NCI-H146 (cell line): ENCODE results near the gene PCSK2.

Experiments
- DNase-seq: peaks from one replicate; lab custom pipeline; 2025; lab: John Stamatoyannopoulos, UW

PCSK2 gene

GRCh38 chr20:17444091-17444490 is 217.3 kb downstream of the PCSK2 start:
- no peak for DNase-seq

GRCh38 chr20:17445543-17445942 is 218.7 kb downstream of the PCSK2 start:
- no peak for DNase-seq

DNA sequence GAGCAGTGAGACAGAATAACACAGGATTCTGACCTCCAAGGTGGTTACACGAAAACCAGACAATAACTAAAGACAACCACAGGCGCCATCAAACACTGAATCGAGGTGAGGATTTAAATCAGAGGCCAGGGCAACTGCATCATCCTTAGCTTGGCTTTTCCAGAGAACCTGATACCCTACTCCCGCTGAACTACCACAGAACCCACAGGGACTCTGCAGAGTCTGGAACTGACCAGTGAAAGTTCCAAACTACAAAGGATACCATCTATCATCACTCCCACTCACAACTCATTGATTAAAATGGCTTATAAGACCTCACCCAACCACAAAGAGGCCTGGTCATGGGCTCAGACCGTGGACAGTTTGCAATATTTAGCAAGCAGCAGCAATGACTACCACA is 219.3 kb downstream of the PCSK2 start:
- DNase-seq, result no peak

DNA sequence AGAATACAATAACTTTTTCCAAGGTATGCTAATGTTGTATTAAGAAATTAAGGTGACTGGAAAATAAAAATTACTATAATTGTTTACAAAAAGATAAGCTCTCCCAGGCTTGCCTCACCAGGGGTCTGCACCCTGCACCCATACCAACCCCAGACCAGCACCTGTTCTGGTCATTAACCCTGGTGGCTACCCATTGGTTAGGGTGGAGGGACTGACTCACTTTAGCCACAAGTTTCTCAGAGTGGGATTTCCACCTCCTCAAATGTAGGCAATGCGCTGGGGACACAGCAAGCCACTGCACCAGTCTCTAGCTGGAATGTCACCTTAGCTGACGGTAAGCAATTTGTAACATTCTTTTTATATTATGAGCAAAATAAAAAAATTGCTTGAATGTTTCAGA is 221.2 kb downstream of the PCSK2 start:
- peak; percentile 20 for DNase-seq

- no peak for DNase-seq
Measured at GRCh38 chr20:17449031-17449430, 222.2 kb downstream of the PCSK2 start.

DNA sequence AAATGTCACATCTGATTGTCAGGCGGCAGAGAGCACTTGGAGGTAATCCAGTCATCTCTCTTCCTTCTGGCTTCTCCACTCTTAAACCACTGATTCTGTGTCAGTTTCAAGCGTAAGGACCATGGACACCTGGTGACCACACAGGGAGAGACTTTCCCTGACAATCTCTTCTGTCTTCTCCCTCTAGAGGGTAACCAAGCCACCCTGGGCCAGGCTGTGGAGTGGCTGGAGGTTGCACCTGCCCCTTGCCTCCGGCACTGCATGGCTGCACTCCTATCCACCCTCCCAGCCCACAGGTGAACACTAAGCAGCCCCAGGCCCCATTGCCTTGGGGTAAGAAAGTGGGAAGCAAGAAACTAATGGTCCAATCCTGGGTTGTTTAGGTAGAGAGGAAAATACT is 225.6 kb downstream of the PCSK2 start:
- DNase-seq, result peak; percentile 67

- no peak for DNase-seq
Measured at GRCh38 chr20:17453592-17453991, 226.8 kb downstream of the PCSK2 start.

- no peak for DNase-seq
Measured at GRCh38 chr20:17456279-17456678, 229.4 kb downstream of the PCSK2 start.

- DNase-seq, result no peak
Measured at GRCh38 chr20:17457079-17457478, 230.2 kb downstream of the PCSK2 start.

- no peak for DNase-seq
Measured at GRCh38 chr20:17457588-17458190, 230.8 kb downstream of the PCSK2 start.

DNA sequence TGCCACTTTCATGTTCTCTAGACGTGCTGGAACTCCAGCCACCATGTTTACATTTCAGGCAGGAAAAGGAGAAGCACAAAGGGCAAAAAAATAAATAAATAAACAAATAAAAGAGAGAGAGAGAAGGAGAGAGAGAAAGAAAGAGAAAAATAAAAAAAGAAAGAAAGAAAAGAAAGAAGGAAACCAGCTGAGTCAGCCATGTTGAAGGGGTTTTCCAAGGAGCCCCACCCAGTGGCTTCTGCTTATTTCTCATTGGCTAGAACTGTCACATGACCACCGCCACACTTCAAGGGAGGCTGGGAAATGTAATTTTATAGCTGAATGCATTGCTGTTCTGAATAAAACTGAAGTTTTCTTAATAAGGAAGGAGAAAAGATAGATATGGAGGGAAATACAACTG is 233.3 kb downstream of the PCSK2 start:
- DNase-seq, result no peak

DNA sequence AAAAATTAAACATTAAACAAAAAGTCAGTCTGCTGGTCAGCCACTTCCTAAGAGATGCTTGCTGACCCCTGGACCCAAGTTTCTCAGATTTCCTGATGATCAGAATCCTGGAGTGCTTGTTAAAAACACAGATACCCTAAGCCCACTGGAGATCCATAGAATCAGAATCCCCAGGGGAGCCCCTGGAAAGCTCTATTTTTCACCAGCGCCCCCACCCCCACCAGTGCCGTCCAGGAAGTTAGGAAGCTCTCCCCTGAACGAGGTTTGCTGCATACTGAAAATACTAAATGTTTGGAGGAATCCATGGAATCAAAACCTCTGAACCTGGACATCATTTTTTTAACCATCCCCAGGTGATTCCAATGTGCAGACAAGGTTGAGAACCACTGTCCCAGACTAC is 235.1 kb downstream of the PCSK2 start:
- DNase-seq, result no peak

GRCh38 chr20:17463711-17464110 is 236.9 kb downstream of the PCSK2 start:
- no peak for DNase-seq

GRCh38 chr20:17465236-17465635 is 238.4 kb downstream of the PCSK2 start:
- DNase-seq, result no peak

DNA sequence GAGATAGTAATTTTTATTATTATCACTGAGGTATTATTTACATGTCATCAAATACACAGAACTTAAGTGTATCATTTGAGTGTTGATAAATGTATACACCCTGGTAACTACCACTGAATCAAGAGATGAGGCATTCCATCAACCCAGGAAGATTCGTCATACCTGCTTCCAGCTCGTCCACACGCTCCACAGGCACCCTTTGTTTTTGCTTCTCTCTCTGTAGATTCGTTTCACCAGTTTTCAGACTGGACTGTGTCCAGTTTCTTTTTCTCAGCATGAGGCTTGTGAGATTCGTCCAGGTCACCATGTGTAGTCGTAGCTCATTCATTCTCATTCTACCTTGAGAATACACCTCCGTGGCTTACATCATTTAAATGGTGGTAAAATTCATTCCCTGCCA is 239.8 kb downstream of the PCSK2 start:
- DNase-seq, result no peak

GRCh38 chr20:17467120-17467655 is 240.3 kb downstream of the PCSK2 start:
- DNase-seq, result no peak

GRCh38 chr20:17468073-17468840 is 241.4 kb downstream of the PCSK2 start:
- DNase-seq, result no peak

GRCh38 chr20:17469246-17470030 is 242.6 kb downstream of the PCSK2 start:
- no peak for DNase-seq

DNA sequence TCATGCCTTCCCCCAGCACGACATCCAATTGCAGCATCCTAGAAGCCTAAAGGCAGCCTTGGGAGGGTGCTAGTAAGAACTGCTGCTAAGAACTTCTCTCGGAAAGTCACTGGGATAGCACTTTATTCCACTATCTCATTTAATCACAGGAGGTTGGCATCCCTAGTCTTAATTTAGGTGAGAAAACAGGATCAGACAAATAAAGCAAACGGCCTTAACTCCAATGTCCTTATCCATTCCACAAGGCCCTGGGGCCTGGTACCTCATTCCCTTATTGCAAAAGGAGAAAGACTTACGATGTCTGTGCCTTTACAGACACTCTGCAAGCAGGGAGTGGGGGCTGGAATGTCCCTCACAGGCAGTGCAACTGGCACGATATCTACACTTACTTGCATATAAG is 243.7 kb downstream of the PCSK2 start:
- no peak for DNase-seq

DNA sequence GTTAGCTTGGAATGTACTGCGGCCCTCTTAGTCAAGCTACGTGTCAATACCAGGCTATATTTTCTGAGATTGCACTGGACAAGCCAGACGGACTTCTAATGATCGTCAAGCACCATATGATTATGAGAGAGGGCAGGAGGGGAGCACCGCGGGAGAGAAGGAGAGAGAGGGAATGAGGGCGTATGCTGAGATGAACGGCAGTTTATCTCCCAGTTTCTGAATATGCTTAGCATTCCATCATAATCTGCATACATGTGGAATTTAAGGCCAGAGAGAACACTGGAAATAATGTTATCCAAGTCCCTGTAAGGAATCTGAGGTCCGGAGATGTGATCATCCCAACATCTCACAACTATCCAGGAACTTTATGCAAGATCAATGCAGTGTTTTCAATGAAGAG is 244.1 kb downstream of the PCSK2 start:
- no peak for DNase-seq

GRCh38 chr20:17471606-17472187 is 244.9 kb downstream of the PCSK2 start:
- DNase-seq, result peak; percentile 77

DNA sequence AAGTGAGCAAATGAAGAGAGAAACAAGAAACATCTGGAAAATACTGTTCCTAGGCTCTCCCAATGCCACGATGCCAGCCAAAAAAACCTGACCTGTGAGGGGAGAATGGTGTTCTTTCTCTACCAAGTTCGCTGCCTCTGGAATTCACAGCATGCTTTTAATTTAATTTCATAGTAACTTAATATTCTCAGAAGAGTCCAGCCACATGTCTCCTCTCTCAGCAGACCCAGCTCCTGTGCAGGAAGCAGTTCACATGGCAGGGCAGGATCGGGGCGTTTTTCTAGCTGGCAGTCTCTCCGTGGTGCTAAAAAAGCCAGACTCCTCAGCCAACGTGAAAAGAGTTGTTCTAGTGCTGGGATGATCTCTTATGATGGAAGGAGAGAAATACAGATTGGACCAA is 246.8 kb downstream of the PCSK2 start:
- DNase-seq, result no peak
